Measurements from ENCODE around the gene KLK3.

- TF ChIP-seq FOXM1 (IDR thresholded peaks at IDR 0.05; ENCODE audit: borderline replicate concordance) (no peak), SP1 (IDR thresholded peaks at IDR 0.05) (no peak), HDGF (IDR thresholded peaks at IDR 0.05; ENCODE audit: borderline replicate concordance) (no peak), ELF4 (IDR thresholded peaks at IDR 0.05) (no peak), FOXA1 (IDR thresholded peaks at IDR 0.05) (no peak), BHLHE40 (IDR thresholded peaks at IDR 0.05; ENCODE audit: borderline replicate concordance) (no peak), FOXK2 (IDR thresholded peaks at IDR 0.05) (no peak), PKNOX1 (IDR thresholded peaks at IDR 0.05) (no peak), L3MBTL2 (conservative IDR thresholded peaks at IDR 0.05) (no peak), LEF1 (IDR thresholded peaks at IDR 0.05; ENCODE audit: borderline replicate concordance) (no peak), ZNF384 (IDR thresholded peaks at IDR 0.05) (no peak), NFRKB (IDR thresholded peaks at IDR 0.05) (no peak)
These were observed 45.9 kb upstream of the KLK3 start for GRCh38 chr19:50808856-50809255.
